ENCODE data around the gene SLC35F1. TPM values are rescaled to one million over a fixed set of nuclear protein-coding genes. Genes with fewer than 3 reads are reported as not detected.

Gene SLC35F1
- total RNA-seq, 2 donors from 2014 or later, result not detected

DNA sequence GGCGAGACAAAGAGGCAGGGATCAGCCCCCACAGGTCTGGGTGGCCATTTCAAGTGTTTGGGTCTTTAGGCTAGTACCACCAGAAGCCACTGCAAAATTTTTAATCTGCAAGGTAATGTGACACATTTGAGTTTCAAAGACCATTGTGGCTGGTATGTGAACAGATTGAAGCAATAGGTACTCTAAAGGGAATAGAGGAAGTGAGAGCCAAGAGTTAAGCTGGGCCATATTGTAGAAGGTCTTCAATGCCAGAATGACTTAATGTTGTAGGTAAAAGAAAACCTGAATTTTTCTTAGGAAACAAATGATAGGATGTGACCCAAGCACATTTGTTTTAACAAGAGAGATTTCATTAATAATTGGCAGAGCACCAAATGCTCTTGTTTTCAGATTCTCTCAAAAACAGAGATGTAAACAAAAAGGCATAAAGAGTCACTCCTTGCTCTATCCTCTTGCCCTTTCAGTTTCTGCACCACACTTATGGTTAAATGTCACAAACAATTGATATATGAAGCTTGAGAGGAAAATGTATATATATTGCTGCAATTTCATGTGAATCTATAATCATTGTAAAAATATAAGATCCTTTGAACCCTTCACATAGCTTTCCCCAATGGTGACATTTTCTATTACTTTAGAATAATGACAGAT is 333.9 kb downstream of the SLC35F1 start:
- Mint-ChIP-seq H3K27ac (no peak overlapping the region), H3K36me3 (no peaks in the 10 kb centered on the region), H3K9me3 (no peaks in the 10 kb centered on the region)
- no peak for DNase-seq (ENCODE audit: low spot score in 2 of 2)
- ATAC-seq, result no peak

DNA sequence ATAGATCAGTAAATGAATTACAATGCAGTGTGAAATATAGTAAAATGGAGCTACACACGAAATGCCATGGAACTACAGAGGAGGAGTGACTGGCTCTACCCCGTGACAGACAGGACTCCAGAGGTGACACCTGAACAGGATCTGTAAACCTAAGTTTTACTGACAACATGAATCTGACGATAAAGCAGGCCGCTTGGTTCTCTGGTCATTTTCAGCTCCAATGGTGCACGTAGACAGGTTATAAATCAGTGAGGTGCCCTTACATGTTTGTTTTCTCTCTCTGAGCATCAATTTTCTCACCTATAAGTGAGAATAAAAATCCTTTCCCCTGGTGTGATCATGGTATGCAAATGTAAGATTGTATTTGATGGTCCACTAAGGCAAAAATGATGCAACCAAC is 339.3 kb downstream of the SLC35F1 start:
- no peak overlapping the region for H3K27ac Mint-ChIP-seq
- DNase-seq (ENCODE audit: low spot score in 2 of 2) (no peak), ATAC-seq (no peak)
- H3K9me3 Mint-ChIP-seq, result no peaks in the 10 kb centered on the region
- H3K36me3 Mint-ChIP-seq, result no peaks in the 10 kb centered on the region

DNA sequence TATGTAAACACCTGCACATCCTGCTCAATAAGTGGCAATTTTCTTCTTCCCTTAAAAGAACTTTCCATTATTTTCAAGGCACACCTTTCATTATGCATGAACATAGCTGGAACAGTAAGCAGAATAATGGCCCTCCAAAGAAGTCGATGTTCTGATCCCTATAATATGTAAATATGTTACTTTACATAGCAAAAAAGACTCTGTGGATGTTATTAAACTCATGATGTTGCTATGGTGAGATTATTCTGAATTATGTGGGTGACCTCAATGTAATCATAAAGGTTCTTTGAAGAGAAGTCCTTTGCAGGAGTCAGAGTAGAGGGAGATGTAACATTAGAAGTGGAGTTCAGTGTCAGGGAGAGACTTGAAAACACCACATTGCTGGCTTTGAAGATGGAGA is 341.1 kb downstream of the SLC35F1 start:
- DNase-seq (ENCODE audit: low spot score in 2 of 2) (no peak), ATAC-seq (no peak)
- H3K36me3 Mint-ChIP-seq, result no peaks in the 10 kb centered on the region
- H3K27ac Mint-ChIP-seq, result no peak overlapping the region
- H3K9me3 Mint-ChIP-seq, result no peaks in the 10 kb centered on the region

DNA sequence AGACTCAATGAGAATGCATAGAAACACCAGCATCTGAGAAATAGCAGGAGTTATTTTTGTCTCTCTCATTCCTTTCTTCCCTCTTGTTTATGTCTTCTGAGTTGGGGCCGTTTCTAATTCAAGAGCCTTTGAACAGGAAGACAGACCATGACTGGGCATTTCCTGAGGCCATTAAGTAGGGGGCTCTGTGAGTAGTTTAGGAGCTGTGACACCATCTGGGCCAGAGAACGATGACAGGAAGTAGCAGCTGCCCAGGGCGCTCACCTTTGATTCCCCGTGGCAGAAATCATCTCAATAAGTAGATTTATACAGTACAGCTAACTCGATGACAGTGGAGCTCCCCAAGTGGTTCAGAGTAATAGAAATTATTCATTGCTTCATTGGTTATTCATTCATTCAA is 342.6 kb downstream of the SLC35F1 start:
- H3K27ac Mint-ChIP-seq, result no peak overlapping the region
- H3K9me3 Mint-ChIP-seq, result no peaks in the 10 kb centered on the region
- ATAC-seq (no peak), DNase-seq (ENCODE audit: low spot score in 2 of 2) (no peak)
- H3K36me3 Mint-ChIP-seq, result no peaks in the 10 kb centered on the region

DNA sequence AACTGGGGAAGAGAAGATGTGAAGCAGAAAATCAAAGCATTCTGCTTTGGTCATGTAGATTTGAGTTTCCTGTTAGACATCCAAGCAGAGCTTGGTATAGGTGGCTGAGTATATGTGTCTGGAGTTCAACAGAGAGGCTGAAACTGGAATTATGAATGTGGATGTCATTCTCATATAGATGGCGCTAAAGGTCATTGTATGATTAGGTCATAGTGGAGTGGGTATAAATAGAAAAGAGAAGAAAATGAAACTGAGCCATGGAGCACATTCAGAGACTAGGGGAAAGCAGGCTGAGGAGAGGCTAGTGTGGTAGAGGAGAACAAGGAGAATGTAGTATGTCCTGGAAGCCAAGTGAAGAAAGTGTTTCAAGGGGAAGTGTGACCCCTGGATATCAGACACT is 345.4 kb downstream of the SLC35F1 start:
- ATAC-seq, result peak; percentile 18 to 41
- H3K36me3 Mint-ChIP-seq, result no peaks in the 10 kb centered on the region
- no peak for DNase-seq (ENCODE audit: low spot score in 2 of 2)
- H3K27ac Mint-ChIP-seq, result no peak overlapping the region
- no peaks in the 10 kb centered on the region for H3K9me3 Mint-ChIP-seq

DNA sequence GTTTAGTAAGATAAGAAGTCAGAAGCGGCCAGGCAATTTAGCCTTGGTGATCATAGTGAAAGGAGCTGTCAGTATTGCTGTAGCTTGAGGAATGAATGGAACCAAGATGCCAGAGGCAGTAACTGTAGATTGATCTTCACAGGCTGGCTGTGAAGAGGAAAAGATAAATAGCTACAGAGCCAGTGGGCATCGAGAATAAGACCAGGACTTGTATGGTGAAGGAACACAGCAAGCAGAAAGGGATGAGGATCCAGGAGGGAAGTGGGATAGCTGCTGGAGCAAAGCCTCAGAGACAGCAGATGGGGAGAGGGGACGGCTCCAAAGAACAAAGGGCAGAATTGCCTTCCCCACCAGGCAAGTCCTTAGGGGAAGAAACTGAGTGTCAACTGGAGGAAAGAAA is 346.7 kb downstream of the SLC35F1 start:
- H3K9me3 Mint-ChIP-seq, result no peaks in the 10 kb centered on the region
- DNase-seq (ENCODE audit: low spot score in 2 of 2), result no peak

DNA sequence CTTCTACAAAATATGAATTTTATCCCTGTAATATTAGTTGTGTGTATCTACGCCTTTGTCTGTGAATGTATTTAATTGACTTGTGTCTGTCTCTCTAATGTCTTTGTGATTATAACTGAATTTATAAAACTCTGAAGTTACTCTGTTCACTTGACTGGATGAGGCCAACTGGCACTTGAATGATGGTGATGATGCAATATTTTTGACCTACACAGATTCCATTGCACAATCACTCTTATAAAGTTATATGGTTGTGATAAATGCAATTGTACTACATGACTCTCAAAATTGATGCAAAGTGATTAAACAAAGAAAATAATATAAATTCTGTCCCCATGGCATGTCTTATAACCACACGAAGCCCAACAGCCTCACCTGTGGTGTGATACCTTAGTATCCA is 353.8 kb downstream of the SLC35F1 start:
- DNase-seq (ENCODE audit: low spot score in 2 of 2) (no peak), ATAC-seq (no peak)
- Mint-ChIP-seq H3K9me3 (peaks cover 7% of the 10 kb centered on the region in 2 donors), H3K27ac (no peak overlapping the region), H3K36me3 (peaks cover 4 to 7% of the 10 kb centered on the region in 2 donors)

More for the DNA sequence above, 346.7 kb downstream of the SLC35F1 start:
- Mint-ChIP-seq H3K36me3 (no peaks in the 10 kb centered on the region), H3K27ac (no peak overlapping the region)
- ATAC-seq, result no peak

DNA sequence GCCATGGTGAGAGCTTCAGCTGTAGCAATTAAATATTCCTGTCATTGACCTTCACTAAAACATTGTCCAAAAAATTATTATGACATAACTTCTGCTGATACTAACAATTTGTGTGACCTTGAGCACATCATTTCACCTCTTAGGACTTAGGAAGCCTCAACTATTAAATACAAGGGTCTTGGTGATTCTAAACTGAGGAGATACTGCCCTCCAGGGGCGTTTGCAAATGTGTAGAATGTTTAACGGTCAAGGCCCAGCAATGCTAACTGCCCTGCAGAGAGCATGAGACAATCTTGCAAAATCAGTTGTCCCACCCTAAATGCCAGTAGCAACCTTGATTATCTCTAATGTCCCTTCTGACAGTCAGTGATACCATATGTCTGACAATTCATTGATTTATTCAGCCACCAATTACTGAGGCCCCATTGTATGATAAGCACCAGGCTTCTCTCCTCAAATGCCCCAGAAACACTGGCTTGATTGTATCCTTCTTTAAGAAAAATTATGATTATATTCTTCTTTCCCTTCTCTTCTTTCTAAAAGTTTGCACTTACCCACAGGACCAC is 356.9 kb downstream of the SLC35F1 start:
- Mint-ChIP-seq H3K9me3 (peaks cover 10 to 13% of the 10 kb centered on the region in 2 donors), H3K36me3 (peaks cover 11 to 18% of the 10 kb centered on the region in 2 donors), H3K27ac (no peak overlapping the region)
- DNase-seq (ENCODE audit: low spot score in 2 of 2) (no peak), ATAC-seq (no peak)

DNA sequence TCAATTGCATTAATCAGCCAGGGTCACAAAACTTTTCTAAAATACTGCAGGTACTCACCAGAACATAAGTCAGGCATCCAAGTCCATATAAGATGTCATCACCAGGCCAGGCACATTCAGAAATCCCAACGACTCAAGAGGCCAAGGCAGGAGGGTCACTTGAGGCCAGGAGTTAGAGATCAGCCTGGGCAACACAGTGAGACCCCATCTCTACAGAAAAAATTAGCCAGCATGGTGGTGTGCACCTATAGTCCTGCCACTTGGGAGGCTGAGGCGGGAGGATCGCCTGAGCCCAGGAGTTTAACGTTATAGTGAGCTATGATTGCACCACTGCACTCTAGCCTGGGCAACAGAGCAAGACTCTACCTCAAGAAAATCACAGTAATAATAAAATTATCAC is 362.6 kb downstream of the SLC35F1 start:
- Mint-ChIP-seq H3K36me3 (peaks cover 11 to 18% of the 10 kb centered on the region in 2 donors), H3K9me3 (peaks cover 10 to 13% of the 10 kb centered on the region in 2 donors), H3K27ac (no peak overlapping the region)
- ATAC-seq (no peak), DNase-seq (ENCODE audit: low spot score in 2 of 2) (no peak)

DNA sequence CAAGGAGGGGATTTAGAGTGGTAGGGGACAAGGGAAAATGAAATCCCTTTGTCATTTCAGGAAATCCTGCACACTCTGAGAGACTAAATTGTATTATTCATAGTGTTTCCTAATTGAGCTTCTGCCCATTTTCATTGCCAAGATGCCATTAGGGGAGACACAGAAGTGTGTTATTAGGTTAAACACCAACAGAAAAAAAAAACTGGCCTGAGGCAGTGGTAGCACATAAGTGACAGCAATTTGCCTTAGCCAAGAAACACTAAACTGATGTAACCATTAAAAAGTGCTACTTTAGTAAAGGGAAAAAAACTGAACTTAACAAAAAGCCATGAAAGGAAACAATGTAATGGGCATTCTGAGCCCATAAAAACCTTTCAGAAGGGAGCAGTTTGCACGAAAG is 370.6 kb downstream of the SLC35F1 start:
- Mint-ChIP-seq H3K27ac (no peak overlapping the region), H3K9me3 (no peaks in the 10 kb centered on the region), H3K36me3 (no peaks in the 10 kb centered on the region)
- DNase-seq (ENCODE audit: low spot score in 2 of 2) (no peak), ATAC-seq (no peak)

DNA sequence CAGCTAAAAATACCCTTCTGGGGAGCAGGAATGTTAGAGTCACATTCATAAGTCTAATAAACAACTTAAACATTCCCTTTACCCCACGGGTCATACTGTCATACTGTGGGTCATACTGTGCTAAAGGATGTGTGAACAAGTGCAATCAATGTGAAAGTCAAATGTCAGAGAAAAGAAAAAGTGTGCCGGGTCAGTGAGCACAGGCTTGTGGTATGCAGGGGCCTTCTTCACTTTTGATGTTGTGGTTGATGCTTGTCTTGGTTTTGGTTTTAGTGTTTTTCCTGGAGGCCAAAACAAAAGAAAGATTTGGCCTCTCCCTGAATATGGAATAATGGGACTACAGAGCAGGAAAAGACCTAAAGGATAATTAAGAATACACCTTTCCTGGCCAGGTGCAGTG is 373.1 kb downstream of the SLC35F1 start:
- ATAC-seq (peak; percentile 28 to 47), DNase-seq (ENCODE audit: low spot score in 2 of 2) (no peak)
- Mint-ChIP-seq H3K27ac (no peak overlapping the region), H3K9me3 (no peaks in the 10 kb centered on the region), H3K36me3 (no peaks in the 10 kb centered on the region)

DNA sequence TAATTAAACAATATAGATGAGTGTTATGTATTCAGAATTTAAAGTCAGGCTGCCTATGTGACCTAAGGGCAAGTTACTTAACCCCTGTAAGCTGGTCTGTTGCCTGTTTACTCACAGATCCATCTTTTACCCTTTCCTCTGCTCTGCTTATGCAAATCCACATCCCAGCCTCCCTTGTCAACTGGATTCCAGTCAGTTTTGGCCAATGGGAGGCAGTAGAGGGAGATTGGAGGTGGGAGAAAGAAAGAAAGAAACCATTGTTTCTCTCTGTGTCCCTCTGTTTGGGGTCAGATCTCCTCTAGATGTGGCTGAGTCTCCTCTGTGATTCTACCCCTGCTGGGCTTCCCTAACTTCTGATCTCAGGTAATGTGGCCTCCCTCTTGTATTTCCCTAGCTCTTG is 374.2 kb downstream of the SLC35F1 start:
- Mint-ChIP-seq H3K36me3 (no peaks in the 10 kb centered on the region), H3K27ac (no peak overlapping the region), H3K9me3 (no peaks in the 10 kb centered on the region)
- no peak for DNase-seq (ENCODE audit: low spot score in 2 of 2)
- ATAC-seq, result no peak

DNA sequence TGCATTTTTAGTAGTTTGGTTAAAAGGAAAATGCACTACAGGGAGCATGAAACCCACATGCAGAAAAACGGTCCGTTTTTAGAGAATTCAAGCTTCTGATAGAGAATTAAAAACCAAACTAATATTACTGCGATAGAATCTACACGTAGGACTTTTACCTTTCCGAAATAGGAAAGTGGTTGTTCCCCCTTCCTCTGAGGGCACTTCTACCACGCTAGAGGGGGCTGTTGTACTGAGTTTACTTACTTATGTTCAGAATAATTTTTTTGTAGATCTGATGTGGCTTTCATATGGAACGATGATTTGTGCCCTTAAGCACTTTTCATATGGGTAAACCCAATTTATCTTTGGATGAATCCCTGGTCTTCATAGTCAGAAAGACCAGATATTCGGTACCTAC is 376.7 kb downstream of the SLC35F1 start:
- peak; percentile 49 to 60 for ATAC-seq
- Mint-ChIP-seq H3K9me3 (no peaks in the 10 kb centered on the region), H3K36me3 (no peaks in the 10 kb centered on the region), H3K27ac (no peak overlapping the region)
- peak in 1 of 2 donors; percentile 47 for DNase-seq (ENCODE audit: low spot score in 2 of 2)

DNA sequence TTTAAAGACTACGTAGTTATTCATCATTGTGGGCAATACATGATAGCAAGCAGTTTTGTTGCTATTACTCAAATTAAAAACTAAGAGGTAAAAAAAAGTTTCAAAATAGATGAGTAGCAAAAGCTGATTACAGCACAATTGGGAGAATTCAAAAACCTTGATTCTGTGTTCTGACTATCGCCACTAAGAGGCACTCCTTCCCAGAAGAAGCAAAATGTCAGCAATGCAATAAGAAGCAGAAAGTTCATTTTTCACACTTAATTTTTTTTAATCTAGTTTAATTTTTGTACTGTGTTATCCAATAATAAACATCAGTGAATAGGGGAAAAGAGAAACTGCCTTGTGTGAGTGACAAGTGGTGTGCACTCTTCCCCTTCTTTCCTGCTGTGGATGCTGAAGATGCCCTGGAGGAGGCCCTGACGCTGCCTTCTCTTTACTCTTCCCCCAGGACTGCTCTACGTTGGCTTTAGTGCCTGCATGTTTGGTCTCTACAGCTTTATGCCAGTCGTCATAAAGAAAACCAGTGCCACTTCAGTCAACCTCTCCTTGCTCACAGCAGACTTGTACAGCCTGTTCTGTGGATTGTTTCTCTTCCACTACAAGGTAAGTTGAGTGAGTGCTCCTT is 377.8 kb downstream of the SLC35F1 start:
- no peak overlapping the region for H3K27ac Mint-ChIP-seq
- no peaks in the 10 kb centered on the region for H3K9me3 Mint-ChIP-seq
- DNase-seq (ENCODE audit: low spot score in 2 of 2), result no peak
- ATAC-seq, result no peak
- H3K36me3 Mint-ChIP-seq, result no peaks in the 10 kb centered on the region

DNA sequence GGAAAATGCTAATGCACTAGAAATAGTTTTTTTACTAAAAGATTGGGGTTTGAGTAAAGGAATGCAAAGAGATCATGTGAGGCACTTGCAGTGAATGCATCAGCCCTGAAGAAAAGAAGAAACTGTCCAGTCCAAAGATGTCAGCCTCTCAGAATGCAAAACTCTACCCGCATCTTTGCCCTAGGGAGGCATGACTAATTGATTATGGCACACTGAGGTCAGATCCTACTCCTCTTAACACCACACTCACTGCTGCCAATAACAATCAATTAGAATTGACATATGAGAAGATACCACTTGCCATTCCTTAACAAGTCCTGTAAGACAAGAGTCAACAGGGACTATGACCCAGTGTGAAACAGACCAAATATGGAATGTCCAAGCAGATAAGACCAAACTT is 378.7 kb downstream of the SLC35F1 start:
- DNase-seq (ENCODE audit: low spot score in 2 of 2), result no peak
- no peaks in the 10 kb centered on the region for H3K9me3 Mint-ChIP-seq

DNA sequence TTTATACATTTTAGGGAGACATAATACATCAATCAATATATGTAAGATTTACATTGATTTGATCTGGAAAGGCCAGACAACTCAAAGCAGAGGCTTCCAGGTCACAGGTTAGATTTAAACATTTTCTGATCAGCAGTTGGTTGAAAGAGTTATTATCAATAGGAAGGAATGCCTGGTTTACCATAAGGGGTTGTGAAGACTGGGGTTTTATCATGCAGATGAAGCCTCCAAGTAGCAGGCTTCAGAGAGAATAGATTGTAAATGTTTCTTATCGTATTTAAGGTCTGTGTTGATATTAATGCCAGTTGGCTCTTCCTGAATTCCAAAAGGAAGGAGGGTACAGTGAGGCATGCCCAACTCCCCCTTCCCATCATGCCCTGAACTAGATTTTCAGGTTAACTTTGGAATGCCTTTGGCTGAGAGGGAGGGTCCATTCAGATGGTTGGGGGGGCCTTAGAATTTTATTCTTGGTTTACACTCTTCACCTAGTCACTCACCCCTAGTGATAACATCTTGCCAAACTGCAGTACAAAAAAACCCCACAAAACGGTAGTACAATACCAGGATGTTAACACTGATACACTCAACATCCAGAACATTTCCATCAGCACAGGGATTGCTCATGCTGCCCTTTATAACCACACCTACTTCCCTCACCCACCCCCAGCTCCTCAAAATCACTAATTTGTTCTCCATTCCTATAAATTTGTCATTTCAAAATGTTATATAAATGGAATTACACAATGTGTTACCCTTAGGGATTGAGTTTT is 381.5 kb downstream of the SLC35F1 start:
- ATAC-seq (no peak), DNase-seq (ENCODE audit: low spot score in 2 of 2) (no peak)
- H3K27ac Mint-ChIP-seq, result no peak overlapping the region
- H3K36me3 Mint-ChIP-seq, result no peaks in the 10 kb centered on the region
- no peaks in the 10 kb centered on the region for H3K9me3 Mint-ChIP-seq

More for the DNA sequence above, 378.7 kb downstream of the SLC35F1 start:
- ATAC-seq, result no peak
- no peak overlapping the region for H3K27ac Mint-ChIP-seq
- H3K36me3 Mint-ChIP-seq, result no peaks in the 10 kb centered on the region

DNA sequence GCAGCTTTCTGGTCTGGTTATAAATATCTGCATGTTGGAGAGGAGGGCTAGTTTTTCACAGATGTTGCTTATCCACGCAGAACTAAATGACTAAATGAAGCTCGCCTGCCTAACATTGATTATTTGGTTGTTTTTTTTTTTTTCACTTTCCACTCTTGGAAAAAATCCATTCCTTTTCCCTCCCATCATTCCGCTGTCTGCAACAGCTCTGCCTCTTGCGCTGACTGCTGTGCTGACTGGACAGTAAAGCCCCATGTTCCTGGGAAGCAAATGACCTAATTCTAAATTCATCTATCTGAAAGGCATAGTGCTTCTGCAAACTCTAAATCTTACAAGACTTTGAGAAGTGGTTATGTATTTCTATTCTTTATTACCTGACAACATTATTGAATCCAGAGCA is 385.5 kb downstream of the SLC35F1 start:
- Mint-ChIP-seq H3K9me3 (no peaks in the 10 kb centered on the region), H3K36me3 (no peaks in the 10 kb centered on the region), H3K27ac (peak overlapping the region in 1 of 2 donors; percentile 2)
- ATAC-seq (no peak), DNase-seq (ENCODE audit: low spot score in 2 of 2) (no peak)

Data from activated naive CD4-positive, alpha-beta T cell treated with anti-CD3 and anti-CD28 coated beads, Interleukin-2, amount 50 U/mL, for 72 hours (primary cell).